K562 (cell line): ENCODE measurements around the gene CD8A. TPM values are rescaled to one million over a fixed set of nuclear protein-coding genes. Genes with fewer than 3 reads are reported as not detected.

Source experiments
- ATAC-seq: fragments of 200-7000 bp; cut with Tn5 transposase; 3 replicates; pipeline ENCODE4 v1.9.1; 2020; ENCODE audit warnings: moderate library complexity
- BruUV-seq: library from RNA; stranded (reverse); fragments of 400-500 nt; replicated peaks from 2 replicates; lab custom pipeline; 2021; lab: Mats Ljungman, UMichigan
- CTCF ChIA-PET: fragments of 300-600 bp; formaldehyde crosslinking; extraction: SDS; loops from one replicate; lab custom pipeline; 2021; ENCODE audit warnings: low intra/inter-chr PET ratio; lab: Yijun Ruan, JAX
- POLR2A ChIA-PET: fragments of 300-600, 350-650 bp; sonication (Branson Sonifier 250); formaldehyde crosslinking; extraction: SDS; loops from one replicate; lab custom pipeline; 2021; ENCODE audit warnings: antibody characterized with exemption, inconsistent platforms; lab: Yijun Ruan, JAX
- DNase-seq, 4 experiments: peaks; one replicate each; pipeline versions ENCODE4 v3.0.0 to v3.0.0-alpha.2; 2011 to 2018; ENCODE audit warnings: low spot score in 3 of 4, mixed read lengths in 3 of 4; ENCODE audit errors: extremely low read depth in 1 of 4
- FAIRE-seq: peaks from 2 replicates; lab custom pipeline; 2011; peaks lifted over from hg19 to GRCh38; lab: Jason Lieb, UNC
- H2AFZ ChIP-seq: 2 replicates; pipeline ENCODE4 v1.6.0; 2011; ENCODE audit warnings: low read depth, low read length, control low read depth, inconsistent platforms
- H3K27ac ChIP-seq: fragments of 200-600 bp; 3 replicates; pipeline ENCODE4 v1.8.0; 2011; ENCODE audit warnings: low read depth, mild to moderate bottlenecking, control low read depth, inconsistent platforms, low read length, moderate library complexity, mixed read lengths; ENCODE audit errors: extremely low read depth
- H3K27me3 ChIP-seq, 2 experiments: fragments of 300-600 bp in 1 of 2; 2 replicates in 1 of 2; 3 replicates in 1 of 2; pipeline versions ENCODE4 v1.6.0 to v1.8.0; 2011; ENCODE audit warnings: inconsistent platforms in 2 of 2, low read length in 2 of 2, mild to moderate bottlenecking in 1 of 2, mixed read lengths in 1 of 2, moderate library complexity in 1 of 2; ENCODE audit not compliant: control insufficient read depth in 2 of 2, insufficient read depth in 2 of 2
- H3K36me3 ChIP-seq: fragments of 300-600 bp; 3 replicates; pipeline ENCODE4 v1.8.0; 2011; ENCODE audit warnings: mild to moderate bottlenecking, low read length, inconsistent platforms; ENCODE audit not compliant: control insufficient read depth, insufficient read depth
- H3K4me1 ChIP-seq, 2 experiments: fragments of 200-600 bp in 1 of 2; replicated peaks in 1 of 2; 2 replicates in 1 of 2; 3 replicates in 1 of 2; pipeline versions ENCODE4 v1.5.1 to v1.8.0; 2011; ENCODE audit warnings: inconsistent platforms in 2 of 2, low read length in 2 of 2, mild to moderate bottlenecking in 1 of 2, mixed read lengths in 1 of 2, moderate library complexity in 1 of 2; ENCODE audit not compliant: control insufficient read depth in 2 of 2, insufficient read depth in 2 of 2
- H3K4me2 ChIP-seq: 2 replicates; pipeline ENCODE4 v1.6.1; 2011; ENCODE audit warnings: low read length, control low read depth, inconsistent platforms, mixed read lengths; ENCODE audit not compliant: insufficient read depth
- H3K4me3 ChIP-seq: fragments of 200-600 bp; sonication (generic), shearing (Covaris generic); 2 replicates; pipeline ENCODE4 v1.5.1; 2016; ENCODE audit warnings: control low read depth, inconsistent platforms
- H3K79me2 ChIP-seq: fragments of 200-600 bp; 3 replicates; pipeline ENCODE4 v1.8.0; 2011; ENCODE audit warnings: low read length, inconsistent platforms; ENCODE audit not compliant: control insufficient read depth, insufficient read depth
- H3K9ac ChIP-seq, 2 experiments: 2 replicates each; pipeline versions ENCODE4 v1.6.0 to v1.6.1; 2011; ENCODE audit warnings: low read depth in 2 of 2, low read length in 2 of 2, control low read depth in 1 of 2, inconsistent platforms in 1 of 2, mild to moderate bottlenecking in 1 of 2, mixed read lengths in 1 of 2; ENCODE audit not compliant: insufficient read depth in 1 of 2
- H3K9me1 ChIP-seq: one replicate; pipeline ENCODE4 v1.6.0; 2011; ENCODE audit warnings: inconsistent platforms, mild to moderate bottlenecking, low read length, moderate library complexity; ENCODE audit not compliant: control insufficient read depth, insufficient read depth
- H3K9me3 ChIP-seq: replicated peaks from 2 replicates; pipeline ENCODE4 v1.5.1; 2011; ENCODE audit warnings: low read depth, low read length, inconsistent platforms; ENCODE audit not compliant: control insufficient read depth, insufficient read depth
- H4K20me1 ChIP-seq: replicated peaks from 2 replicates; pipeline ENCODE4 v1.6.1; 2011; ENCODE audit warnings: low read length, inconsistent platforms, mixed read lengths; ENCODE audit not compliant: control insufficient read depth, insufficient read depth
- BCOR ChIP-seq: fragments of 450-650 bp; IDR thresholded peaks from 2 replicates; pipeline ENCODE4 v1.6.1; 2016
- MCM2 ChIP-seq: fragments of 450-650 bp; IDR thresholded peaks from 2 replicates; pipeline ENCODE4 v1.6.1; 2017; ENCODE audit warnings: low read depth, mild to moderate bottlenecking
- RBM25 ChIP-seq: fragments of 200-400 bp; formaldehyde crosslinking; IDR thresholded peaks from 2 replicates; pipeline ENCODE4 v1.6.1; 2018; ENCODE audit warnings: low read length, low read depth, moderate library complexity; ENCODE audit not compliant: severe bottlenecking
- ZNF668 ChIP-seq: fragments of 250-450 bp; sonication (Bioruptor Pico); IDR thresholded peaks from 2 replicates; pipeline ENCODE4 v1.8.0; 2022; ENCODE audit warnings: mild to moderate bottlenecking, inconsistent platforms
- WGBS: fragments of 100-300 bp; shearing (Covaris generic); methylation state at CpG from one replicate; pipeline ENCODE4 v1.1.6; 2016; ENCODE audit warnings: low coverage, mixed read lengths; ENCODE audit not compliant: insufficient coverage; ENCODE audit errors: missing lambda C conversion rate; 5-methylcytosine and 5-hydroxymethylcytosine counted together
- in situ Hi-C: fragments of 300-500 bp; cut with MboI; formaldehyde crosslinking; loops from 4 replicates; pipeline ENCODE4 v1.15.0; 2018; ENCODE audit warnings: inconsistent platforms, mixed read lengths
- intact Hi-C: fragments of 100-400 bp; cut with micrococcal nuclease; formaldehyde crosslinking; loops from 2 replicates; pipeline ENCODE4 v1.14.2; 2022
- polyA plus RNA-seq, 8 experiments: library from polyadenylated mRNA; depleted of rRNA in 4 of 8; stranded (reverse) in 5 of 8; unstranded in 3 of 8; fragments of >200 nt; fragmentation: Nextera tagmentation in 2 of 8; fragmentation: Illumina TruSeq in 1 of 8; extraction: Ambion mirVana in 2 of 8; extraction: Trizol in 1 of 8; gene quantifications; 2 replicates each; pipeline versions ENCODE4 v1.2.1 to v1.2.3, GENCODE V29; 2011 to 2014; ENCODE audit warnings: inconsistent platforms in 1 of 8, missing spikeins in 1 of 8
- total RNA-seq, 7 experiments: library from RNA; depleted of rRNA in 6 of 7; stranded (reverse); fragments of >200 nt in 6 of 7; fragmentation: Illumina TruSeq in 2 of 7; extraction: Trizol in 2 of 7; gene quantifications; 2 replicates each; pipeline versions ENCODE4 v1.2.1 to v1.2.3, GENCODE V29; 2011 to 2021; ENCODE audit warnings: low replicate concordance in 1 of 7
- TF ChIP-seq, protein P1 (sequence below), 3 experiments: fragments of 200-800 bp in 1 of 3; fragments of 250-450 bp in 1 of 3; fragments of 450-650 bp in 1 of 3; sonication (Bioruptor Pico) in 1 of 3; sonication (Bioruptor generic) in 1 of 3; formaldehyde crosslinking in 1 of 3; IDR thresholded peaks; 2 replicates each; pipeline versions ENCODE4 v1.6.1 to v1.8.0; 2016 to 2022; ENCODE audit warnings: mild to moderate bottlenecking in 2 of 3, missing genetic modification characterization in 2 of 3, missing compliant biosample characterization in 1 of 3, moderate library complexity in 1 of 3
- TF ChIP-seq, protein P2 (sequence below): fragments of 200-400 bp; formaldehyde crosslinking; IDR thresholded peaks from 2 replicates; pipeline ENCODE4 v1.6.1; 2017; ENCODE audit warnings: mild to moderate bottlenecking, low read depth, low read length, moderate library complexity
- TF ChIP-seq, protein P3 (sequence below): fragments of 450-650 bp; IDR thresholded peaks from 2 replicates; pipeline ENCODE4 v1.6.1; 2016; ENCODE audit warnings: antibody characterized with exemption

The CD8A gene
- total and polyA plus RNA-seq, 9 of the 15 experiments (the other 6 are each of a cell fraction or from before 2014, with no cell fraction given), result 0.07 TPM; not detected in 8

DNA sequence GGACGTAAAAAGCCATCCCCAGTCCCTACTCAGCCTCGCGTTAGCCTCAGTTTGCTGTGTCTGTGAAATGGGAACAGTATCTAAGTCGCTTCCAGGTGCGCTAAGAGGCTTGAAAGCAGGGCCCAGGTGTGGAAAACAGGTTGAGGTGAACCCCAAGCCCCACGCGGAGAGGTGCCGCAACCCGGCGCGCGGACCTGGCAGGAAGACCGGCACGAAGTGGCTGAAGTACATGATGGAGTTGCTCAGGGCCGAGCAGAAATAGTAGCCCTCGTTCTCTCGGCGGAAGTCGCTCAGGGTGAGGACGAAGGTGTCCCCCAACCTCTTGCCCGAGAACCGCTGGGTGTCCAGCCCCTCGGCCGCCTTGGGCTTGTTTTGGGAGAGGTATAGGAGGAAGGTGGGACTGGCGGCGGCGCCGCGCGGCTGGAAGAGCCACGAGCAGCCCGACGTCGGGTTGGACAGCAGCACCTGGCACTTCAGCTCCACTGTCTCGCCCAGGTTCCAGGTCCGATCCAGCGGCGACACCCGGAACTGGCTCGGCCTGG, 508 bp downstream of the CD8A start:
- in situ Hi-C loops, result no loop called here
- Histone ChIP-seq H3K79me2 (no peaks in the 10 kb centered on the region), H3K9me3 (no peaks in the 10 kb centered on the region), H4K20me1 (no peaks in the 10 kb centered on the region), H3K9me1 (peaks cover 4% of the 10 kb centered on the region), H3K4me3 (no peak overlapping the region), H3K4me2 (no peak overlapping the region), H3K9ac (no peak overlapping the region), H3K27ac (no peak overlapping the region), H2AFZ (no peak overlapping the region), H3K36me3 (no peaks in the 10 kb centered on the region), H3K4me1 (peaks cover 0 to 17% of the 10 kb centered on the region in 2 experiments; a peak in 2 of 5 replicates), H3K27me3 (peaks cover 24 to 51% of the 10 kb centered on the region in 2 experiments; a peak in 4 of 5 replicates)
- TF ChIP-seq, protein P1, sequence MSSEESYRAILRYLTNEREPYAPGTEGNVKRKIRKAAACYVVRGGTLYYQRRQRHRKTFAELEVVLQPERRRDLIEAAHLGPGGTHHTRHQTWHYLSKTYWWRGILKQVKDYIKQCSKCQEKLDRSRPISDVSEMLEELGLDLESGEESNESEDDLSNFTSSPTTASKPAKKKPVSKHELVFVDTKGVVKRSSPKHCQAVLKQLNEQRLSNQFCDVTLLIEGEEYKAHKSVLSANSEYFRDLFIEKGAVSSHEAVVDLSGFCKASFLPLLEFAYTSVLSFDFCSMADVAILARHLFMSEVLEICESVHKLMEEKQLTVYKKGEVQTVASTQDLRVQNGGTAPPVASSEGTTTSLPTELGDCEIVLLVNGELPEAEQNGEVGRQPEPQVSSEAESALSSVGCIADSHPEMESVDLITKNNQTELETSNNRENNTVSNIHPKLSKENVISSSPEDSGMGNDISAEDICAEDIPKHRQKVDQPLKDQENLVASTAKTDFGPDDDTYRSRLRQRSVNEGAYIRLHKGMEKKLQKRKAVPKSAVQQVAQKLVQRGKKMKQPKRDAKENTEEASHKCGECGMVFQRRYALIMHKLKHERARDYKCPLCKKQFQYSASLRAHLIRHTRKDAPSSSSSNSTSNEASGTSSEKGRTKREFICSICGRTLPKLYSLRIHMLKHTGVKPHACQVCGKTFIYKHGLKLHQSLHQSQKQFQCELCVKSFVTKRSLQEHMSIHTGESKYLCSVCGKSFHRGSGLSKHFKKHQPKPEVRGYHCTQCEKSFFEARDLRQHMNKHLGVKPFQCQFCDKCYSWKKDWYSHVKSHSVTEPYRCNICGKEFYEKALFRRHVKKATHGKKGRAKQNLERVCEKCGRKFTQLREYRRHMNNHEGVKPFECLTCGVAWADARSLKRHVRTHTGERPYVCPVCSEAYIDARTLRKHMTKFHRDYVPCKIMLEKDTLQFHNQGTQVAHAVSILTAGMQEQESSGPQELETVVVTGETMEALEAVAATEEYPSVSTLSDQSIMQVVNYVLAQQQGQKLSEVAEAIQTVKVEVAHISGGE (CRISPR knock-in tag; IDR thresholded peaks at IDR 0.05), result no peak
- TF ChIP-seq, protein P2, sequence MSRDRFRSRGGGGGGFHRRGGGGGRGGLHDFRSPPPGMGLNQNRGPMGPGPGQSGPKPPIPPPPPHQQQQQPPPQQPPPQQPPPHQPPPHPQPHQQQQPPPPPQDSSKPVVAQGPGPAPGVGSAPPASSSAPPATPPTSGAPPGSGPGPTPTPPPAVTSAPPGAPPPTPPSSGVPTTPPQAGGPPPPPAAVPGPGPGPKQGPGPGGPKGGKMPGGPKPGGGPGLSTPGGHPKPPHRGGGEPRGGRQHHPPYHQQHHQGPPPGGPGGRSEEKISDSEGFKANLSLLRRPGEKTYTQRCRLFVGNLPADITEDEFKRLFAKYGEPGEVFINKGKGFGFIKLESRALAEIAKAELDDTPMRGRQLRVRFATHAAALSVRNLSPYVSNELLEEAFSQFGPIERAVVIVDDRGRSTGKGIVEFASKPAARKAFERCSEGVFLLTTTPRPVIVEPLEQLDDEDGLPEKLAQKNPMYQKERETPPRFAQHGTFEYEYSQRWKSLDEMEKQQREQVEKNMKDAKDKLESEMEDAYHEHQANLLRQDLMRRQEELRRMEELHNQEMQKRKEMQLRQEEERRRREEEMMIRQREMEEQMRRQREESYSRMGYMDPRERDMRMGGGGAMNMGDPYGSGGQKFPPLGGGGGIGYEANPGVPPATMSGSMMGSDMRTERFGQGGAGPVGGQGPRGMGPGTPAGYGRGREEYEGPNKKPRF, result no peak
- no peak for TF ChIP-seq MCM2
- TF ChIP-seq ZNF668 (CRISPR knock-in tag), result no peak
- 0 out of 2 replicates have a peak, but pooled peaks have one; percentile 24 for TF ChIP-seq BCOR
- TF ChIP-seq, protein P3, sequence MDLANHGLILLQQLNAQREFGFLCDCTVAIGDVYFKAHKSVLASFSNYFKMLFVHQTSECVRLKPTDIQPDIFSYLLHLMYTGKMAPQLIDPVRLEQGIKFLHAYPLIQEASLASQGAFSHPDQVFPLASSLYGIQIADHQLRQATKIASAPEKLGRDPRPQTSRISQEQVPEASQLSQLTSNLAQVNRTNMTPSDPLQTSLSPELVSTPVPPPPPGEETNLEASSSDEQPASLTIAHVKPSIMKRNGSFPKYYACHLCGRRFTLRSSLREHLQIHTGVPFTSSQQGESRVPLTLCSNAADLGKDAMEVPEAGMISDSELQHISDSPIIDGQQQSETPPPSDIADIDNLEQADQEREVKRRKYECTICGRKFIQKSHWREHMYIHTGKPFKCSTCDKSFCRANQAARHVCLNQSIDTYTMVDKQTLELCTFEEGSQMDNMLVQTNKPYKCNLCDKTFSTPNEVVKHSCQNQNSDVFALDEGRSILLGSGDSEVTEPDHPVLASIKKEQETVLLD, result no peak
- peak; percentile 57 for TF ChIP-seq RBM25
- no peak for FAIRE-seq
- intact Hi-C loops, result no loop called here
- WGBS, result 22% methylated on average over 15 of the region's 40 CpGs
- no peak for ATAC-seq
- DNase-seq, result no peak
- ChIA-PET POLR2A (interaction anchor here (0.7 kb wide), 1 partner anchor 11 kb away, joined by 3 read pairs; no protein-coding TSS in a partner anchor), CTCF (no interaction called here)
- BruUV-seq, result no TSS peak
